PFSK-1 (cell line): ENCODE measurements around the gene KNSTRN.

ENCODE experiments used
- FOXP2 ChIP-seq: optimal IDR thresholded peaks from 2 replicates; pipeline ENCODE3; 2011; ENCODE audit warnings: borderline replicate concordance, control low read depth, inconsistent platforms; ENCODE audit not compliant: insufficient read depth; ENCODE audit errors: extremely low read length, extremely low read depth
- POLR2AphosphoS5 ChIP-seq: IDR thresholded peaks from 2 replicates; pipeline ENCODE4 v1.6.1; 2012; ENCODE audit warnings: low read depth, mild to moderate bottlenecking, control low read depth, low read length, moderate library complexity
- REST ChIP-seq, 2 experiments: IDR thresholded peaks; 2 replicates each; pipeline versions ENCODE4 v1.6.1 to v1.8.0; 2011 to 2012; ENCODE audit warnings: low read depth in 2 of 2, low read length in 2 of 2, control low read depth in 1 of 2, inconsistent platforms in 1 of 2, mild to moderate bottlenecking in 1 of 2, moderate library complexity in 1 of 2; ENCODE audit not compliant: insufficient read depth in 1 of 2
- SIN3A ChIP-seq: IDR thresholded peaks from 2 replicates; pipeline ENCODE4 v1.6.1; 2012; ENCODE audit warnings: mild to moderate bottlenecking, low read length, moderate library complexity, borderline replicate concordance; ENCODE audit not compliant: insufficient read depth
- TAF1 ChIP-seq: IDR thresholded peaks from 2 replicates; pipeline ENCODE4 v1.6.1; 2012; ENCODE audit warnings: low read length, control low read depth, borderline replicate concordance; ENCODE audit not compliant: insufficient read depth

GRCh38 chr15:40435023-40435709 is 52.6 kb downstream of the KNSTRN start:
- no peak for TF ChIP-seq POLR2AphosphoS5
- TF ChIP-seq SIN3A, result no peak
- TF ChIP-seq REST (IDR thresholded peaks at IDR 0.05; ENCODE audit: insufficient read depth in 1 of 2, low read depth in 2 of 2, low read length in 2 of 2), result no peak
- no peak for TF ChIP-seq TAF1
- no peak for TF ChIP-seq FOXP2
